C4-2B (cell line): Measurements from ENCODE around the gene CHRM2.

Source experiments
- ZFX ChIP-seq: fragments of 450-650 bp; IDR thresholded peaks from 2 replicates; pipeline ENCODE4 v1.6.1; 2017
- TF ChIP-seq, protein P1 (sequence below): fragments of 450-650 bp; conservative IDR thresholded peaks from 2 replicates; pipeline ENCODE4 v1.5.1; 2017; ENCODE audit warnings: mild to moderate bottlenecking

DNA sequence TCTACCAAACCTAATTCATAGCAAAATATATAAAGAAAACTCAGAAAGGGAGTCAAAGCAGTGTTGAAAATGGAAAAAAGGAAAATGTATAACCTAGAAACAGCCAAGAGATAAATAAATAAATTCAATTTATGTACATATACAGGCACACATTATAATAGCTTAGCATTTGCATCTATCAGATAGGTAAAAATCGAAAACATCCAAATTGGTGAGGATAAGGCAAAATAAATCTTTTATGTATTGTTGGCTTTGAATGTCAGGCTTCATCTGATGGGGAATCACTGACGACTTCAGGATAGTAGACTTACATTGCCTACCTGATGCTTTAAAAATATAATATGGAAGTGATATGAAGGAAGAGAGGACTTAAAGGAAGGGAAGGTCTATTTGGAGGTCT, 20.6 kb upstream of the CHRM2 start:
- TF ChIP-seq, protein P1, sequence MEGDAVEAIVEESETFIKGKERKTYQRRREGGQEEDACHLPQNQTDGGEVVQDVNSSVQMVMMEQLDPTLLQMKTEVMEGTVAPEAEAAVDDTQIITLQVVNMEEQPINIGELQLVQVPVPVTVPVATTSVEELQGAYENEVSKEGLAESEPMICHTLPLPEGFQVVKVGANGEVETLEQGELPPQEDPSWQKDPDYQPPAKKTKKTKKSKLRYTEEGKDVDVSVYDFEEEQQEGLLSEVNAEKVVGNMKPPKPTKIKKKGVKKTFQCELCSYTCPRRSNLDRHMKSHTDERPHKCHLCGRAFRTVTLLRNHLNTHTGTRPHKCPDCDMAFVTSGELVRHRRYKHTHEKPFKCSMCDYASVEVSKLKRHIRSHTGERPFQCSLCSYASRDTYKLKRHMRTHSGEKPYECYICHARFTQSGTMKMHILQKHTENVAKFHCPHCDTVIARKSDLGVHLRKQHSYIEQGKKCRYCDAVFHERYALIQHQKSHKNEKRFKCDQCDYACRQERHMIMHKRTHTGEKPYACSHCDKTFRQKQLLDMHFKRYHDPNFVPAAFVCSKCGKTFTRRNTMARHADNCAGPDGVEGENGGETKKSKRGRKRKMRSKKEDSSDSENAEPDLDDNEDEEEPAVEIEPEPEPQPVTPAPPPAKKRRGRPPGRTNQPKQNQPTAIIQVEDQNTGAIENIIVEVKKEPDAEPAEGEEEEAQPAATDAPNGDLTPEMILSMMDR, result no peak
- no peak for TF ChIP-seq ZFX
